Endothelial cell of umbilical vein (primary cell): ENCODE measurements around the gene SLC39A11. TPM values are rescaled to one million over a fixed set of nuclear protein-coding genes. Genes with fewer than 3 reads are reported as not detected.

Experiments
- BruUV-seq: library from RNA; stranded (reverse); fragments of 400-500 nt; replicated peaks from 2 replicates; lab custom pipeline; 2021; lab: Mats Ljungman, UMichigan
- CTCF ChIA-PET: fragments of 300-600, 350-600 bp; sonication (Branson Sonifier 250); formaldehyde crosslinking; loops from one replicate; lab custom pipeline; 2021; ENCODE audit warnings: antibody characterized with exemption, inconsistent platforms; lab: Charles Lee
- POLR2A ChIA-PET: fragments of 300-600, 350-600 bp; sonication (Branson Sonifier 250); formaldehyde crosslinking; loops from one replicate; lab custom pipeline; 2021; ENCODE audit warnings: antibody characterized with exemption, inconsistent platforms; lab: Charles Lee
- DNase-seq: peaks from one replicate; pipeline ENCODE4 v3.0.0-alpha.2; 2011; ENCODE audit warnings: low read depth, low spot score
- FAIRE-seq: peaks from 2 replicates; lab custom pipeline; 2011; peaks lifted over from hg19 to GRCh38; lab: Jason Lieb, UNC
- H2AFZ ChIP-seq: 2 replicates; pipeline ENCODE4 v1.6.0; 2012; ENCODE audit warnings: low read depth, low read length, control low read depth, inconsistent platforms
- H3K27ac ChIP-seq: 2 replicates; pipeline ENCODE4 v1.5.1; 2011; ENCODE audit warnings: low read depth, mild to moderate bottlenecking, control low read depth, low read length, moderate library complexity; ENCODE audit not compliant: insufficient read depth
- H3K27me3 ChIP-seq, 2 experiments: 2 replicates each; pipeline versions ENCODE4 v1.6.0 to v1.6.1; 2011; ENCODE audit warnings: low read length in 2 of 2, mixed read lengths in 1 of 2; ENCODE audit not compliant: control insufficient read depth in 2 of 2, insufficient read depth in 2 of 2
- H3K36me3 ChIP-seq, 2 experiments: 2 replicates in 1 of 2; 3 replicates in 1 of 2; pipeline ENCODE4 v1.5.1; 2011; ENCODE audit warnings: low read length in 2 of 2, mild to moderate bottlenecking in 1 of 2, moderate library complexity in 1 of 2; ENCODE audit not compliant: control insufficient read depth in 2 of 2, insufficient read depth in 2 of 2; ENCODE audit errors: extremely low read depth in 1 of 2
- H3K4me1 ChIP-seq: 3 replicates; pipeline ENCODE4 v1.5.1; 2011; ENCODE audit warnings: mild to moderate bottlenecking, low read length; ENCODE audit not compliant: control insufficient read depth, insufficient read depth; ENCODE audit errors: extremely low read depth
- H3K4me2 ChIP-seq: 2 replicates; pipeline ENCODE4 v1.6.1; 2011; ENCODE audit warnings: low read length, control low read depth, mixed read lengths; ENCODE audit not compliant: insufficient read depth
- H3K4me3 ChIP-seq, 3 experiments: fragments of 200-600 bp in 1 of 3; sonication (generic), shearing (Covaris generic) in 1 of 3; replicated peaks in 1 of 3; 2 replicates each; pipeline ENCODE4 v1.5.1; 2011 to 2016; ENCODE audit warnings: control low read depth in 3 of 3, low read length in 3 of 3, mild to moderate bottlenecking in 2 of 3, inconsistent platforms in 1 of 3, low read depth in 1 of 3, moderate library complexity in 1 of 3; ENCODE audit not compliant: insufficient read depth in 1 of 3
- H3K79me2 ChIP-seq: 2 replicates; pipeline ENCODE4 v1.6.0; 2012; ENCODE audit warnings: low read length, inconsistent platforms; ENCODE audit not compliant: control insufficient read depth, insufficient read depth
- H3K9ac ChIP-seq: replicated peaks from 2 replicates; pipeline ENCODE3; 2011; ENCODE audit warnings: low read length, control low read depth; ENCODE audit not compliant: insufficient read depth; ENCODE audit errors: extremely low read depth
- H3K9me1 ChIP-seq: replicated peaks from 3 replicates; pipeline ENCODE4 v1.6.0; 2011; ENCODE audit warnings: mild to moderate bottlenecking, low read length; ENCODE audit not compliant: control insufficient read depth, insufficient read depth; ENCODE audit errors: extremely low read depth
- H3K9me3 ChIP-seq: replicated peaks from 2 replicates; pipeline ENCODE4 v1.5.1; 2012; ENCODE audit warnings: low read length, inconsistent platforms; ENCODE audit not compliant: control insufficient read depth, insufficient read depth
- H4K20me1 ChIP-seq: replicated peaks from 2 replicates; pipeline ENCODE3; 2011; ENCODE audit warnings: mild to moderate bottlenecking, low read length; ENCODE audit not compliant: control insufficient read depth, insufficient read depth; ENCODE audit errors: extremely low read depth
- CTCF ChIP-seq, 2 donors: IDR thresholded peaks; 1 replicate in 1 of 2; 2 replicates in 1 of 2; pipeline ENCODE4 v1.5.1; 2011; ENCODE audit warnings: low read length in 2 of 2, mild to moderate bottlenecking in 2 of 2, moderate library complexity in 2 of 2, control low read depth in 1 of 2, inconsistent platforms in 1 of 2, low read depth in 1 of 2; ENCODE audit not compliant: insufficient read depth in 1 of 2; ENCODE audit errors: extremely low read depth in 1 of 2
- EZH2 ChIP-seq: IDR thresholded peaks from 2 replicates; pipeline ENCODE4 v1.6.1; 2012; ENCODE audit warnings: borderline replicate concordance, low read depth, mild to moderate bottlenecking, moderate library complexity, low read length, inconsistent platforms; ENCODE audit not compliant: severe bottlenecking
- FOS ChIP-seq: IDR thresholded peaks from 2 replicates; pipeline ENCODE4 v1.6.1; 2011; ENCODE audit warnings: mild to moderate bottlenecking, low read length, moderate library complexity, borderline replicate concordance; ENCODE audit not compliant: insufficient read depth
- GATA2 ChIP-seq: IDR thresholded peaks from 2 replicates; pipeline ENCODE4 v1.7.0; 2011; ENCODE audit warnings: low read depth, mild to moderate bottlenecking, moderate library complexity, mixed read lengths, low read length; ENCODE audit not compliant: insufficient read length, insufficient read depth
- JUN ChIP-seq: IDR thresholded peaks from 2 replicates; pipeline ENCODE4 v1.6.1; 2011; ENCODE audit warnings: borderline replicate concordance, low read depth; ENCODE audit not compliant: insufficient read length, insufficient read depth
- MAX ChIP-seq: IDR thresholded peaks from 2 replicates; pipeline ENCODE4 v1.6.1; 2011; ENCODE audit not compliant: insufficient read depth, insufficient read length
- MYC ChIP-seq: IDR thresholded peaks from one replicate; pipeline ENCODE4 v1.6.1; 2011; ENCODE audit warnings: mild to moderate bottlenecking, low read depth, low read length
- POLR2A ChIP-seq: IDR thresholded peaks from 2 replicates; pipeline ENCODE4 v1.6.1; 2012; ENCODE audit warnings: low read depth, mild to moderate bottlenecking, control low read depth, low read length
- POLR2AphosphoS5 ChIP-seq: IDR thresholded peaks from 2 replicates; pipeline ENCODE4 v1.6.1; 2012; ENCODE audit warnings: low read depth, mild to moderate bottlenecking, control low read depth, low read length, moderate library complexity; ENCODE audit not compliant: insufficient read depth
- dilution Hi-C: fragments of 300-500 bp; cut with MboI; formaldehyde crosslinking; loops from one replicate; pipeline ENCODE4 v1.15.0; 2019; ENCODE audit warnings: low sequenced_read_pairs; ENCODE audit not compliant: extremely low pct_ligation_motif_present
- intact Hi-C: fragments of 100-400 bp; cut with micrococcal nuclease; formaldehyde crosslinking; loops from one replicate; pipeline ENCODE4 v1.10.0; 2022
- polyA plus RNA-seq, 4 experiments: library from polyadenylated mRNA; depleted of rRNA in 3 of 4; stranded (reverse) in 3 of 4; unstranded in 1 of 4; fragments of >200 nt; gene quantifications; 2 replicates each; pipeline versions ENCODE4 v1.2.1 to v1.2.3, GENCODE V29; 2011 to 2012; ENCODE audit warnings: missing spikeins in 1 of 4
- total RNA-seq: library from RNA; stranded (reverse); gene quantifications from 2 replicates; pipeline ENCODE4 v1.2.3, GENCODE V29; 2021

SLC39A11 gene
- total and polyA plus RNA-seq, 2 donors (not counting 3 experiments of a cell fraction or from before 2014, with no cell fraction given): 8.1 to 11.9 TPM

GRCh38 chr17:72934927-72935326, 157.6 kb downstream of the SLC39A11 start:
- intact Hi-C loops: no loop called here
- FAIRE-seq: no peak

More at GRCh38 chr17:72934927-72935326, 157.6 kb downstream of the SLC39A11 start:
- no peak for DNase-seq
- Histone ChIP-seq H3K9ac (no peak overlapping the region), H3K36me3 (no peaks in the 10 kb centered on the region), H3K4me2 (no peak overlapping the region), H2AFZ (no peak overlapping the region), H3K4me3 (no peak overlapping the region), H3K4me1 (no peaks in the 10 kb centered on the region), H3K79me2 (no peaks in the 10 kb centered on the region), H3K9me1 (no peaks in the 10 kb centered on the region), H3K27me3 (no peaks in the 10 kb centered on the region), H4K20me1 (no peaks in the 10 kb centered on the region), H3K27ac (no peak overlapping the region), H3K9me3 (no peaks in the 10 kb centered on the region)
- TF ChIP-seq FOS (no peak), JUN (no peak), MYC (no peak), POLR2AphosphoS5 (no peak), EZH2 (no peak), MAX (no peak), GATA2 (no peak), CTCF (IDR thresholded peaks at IDR 0.05; ENCODE audit: extremely low read depth in 1 of 2, insufficient read depth in 1 of 2, low read depth in 1 of 2, low read length in 2 of 2) (no peak), POLR2A (no peak)
- dilution Hi-C loops: no loop called here
- ChIA-PET POLR2A (no interaction called here), CTCF (no interaction called here)
- BruUV-seq: no TSS peak
